ENCODE data around the gene PDGFRB.

The PDGFRB gene

GRCh38 chr5:150130493-150130922, 25.1 kb downstream of the PDGFRB start:
- DNase-seq (ENCODE audit: low read depth in 2 of 2): no peak

- DNase-seq (ENCODE audit: low read depth in 2 of 2): peak; percentile 19 to 28
Observed at GRCh38 chr5:150129813-150130492, 25.7 kb downstream of the PDGFRB start.

- DNase-seq (ENCODE audit: low read depth in 2 of 2): no peak
Observed at GRCh38 chr5:150129454-150129812, 26.2 kb downstream of the PDGFRB start.

- no peak for DNase-seq (ENCODE audit: low read depth in 2 of 2)
Observed at GRCh38 chr5:150126921-150127265, 28.8 kb downstream of the PDGFRB start.

GRCh38 chr5:150126199-150126920, 29.3 kb downstream of the PDGFRB start:
- DNase-seq (ENCODE audit: low read depth in 2 of 2): no peak

- DNase-seq (ENCODE audit: low read depth in 2 of 2): no peak
Observed at GRCh38 chr5:150125334-150125733, 30.3 kb downstream of the PDGFRB start.

- DNase-seq (ENCODE audit: low read depth in 2 of 2): no peak
Observed at GRCh38 chr5:150124596-150124995, 31.0 kb downstream of the PDGFRB start.

- DNase-seq (ENCODE audit: low read depth in 2 of 2): no peak
Observed at GRCh38 chr5:150124111-150124557, 31.5 kb downstream of the PDGFRB start.

- no peak for DNase-seq (ENCODE audit: low read depth in 2 of 2)
Observed at GRCh38 chr5:150123542-150123941, 32.1 kb downstream of the PDGFRB start.

- DNase-seq (ENCODE audit: low read depth in 2 of 2): no peak
Observed at GRCh38 chr5:150122536-150123481, 32.8 kb downstream of the PDGFRB start.

- peak in 1 of 2 donors; percentile 9 for DNase-seq (ENCODE audit: low read depth in 2 of 2)
Observed at GRCh38 chr5:150122158-150122510, 33.5 kb downstream of the PDGFRB start.

GRCh38 chr5:150121448-150122157, 34.0 kb downstream of the PDGFRB start:
- DNase-seq (ENCODE audit: low read depth in 2 of 2): no peak

GRCh38 chr5:150120617-150121447, 34.8 kb downstream of the PDGFRB start:
- DNase-seq (ENCODE audit: low read depth in 2 of 2): no peak

- DNase-seq (ENCODE audit: low read depth in 2 of 2): no peak
Observed at GRCh38 chr5:150120062-150120441, 35.6 kb downstream of the PDGFRB start.

- DNase-seq (ENCODE audit: low read depth in 2 of 2): no peak
Observed at GRCh38 chr5:150119421-150120061, 36.1 kb downstream of the PDGFRB start.

- no peak for DNase-seq (ENCODE audit: low read depth in 2 of 2)
Observed at GRCh38 chr5:150118561-150119229, 37.0 kb downstream of the PDGFRB start.

- no peak for DNase-seq (ENCODE audit: low read depth in 2 of 2)
Observed at GRCh38 chr5:150117945-150118560, 37.6 kb downstream of the PDGFRB start.

- DNase-seq (ENCODE audit: low read depth in 2 of 2): no peak
Observed at GRCh38 chr5:150116667-150117400, 38.8 kb downstream of the PDGFRB start.
